ENCODE data around the gene VBP1.
"Not testable (repeated sequence)": the region's sequence is repeated elsewhere in the genome, so short reads cannot be mapped to it uniquely, and the experiment has no call there.

The VBP1 gene

GRCh38 chrX:155237719-155238118 lies 21.5 kb downstream of the VBP1 start:
- H3K36me3 Mint-ChIP-seq = peaks cover 20% of the 10 kb centered on the region
- no peak for DNase-seq (ENCODE audit: low spot score in 2 of 2)
- ATAC-seq (ENCODE audit: low read depth) = no peak
- H3K4me3 Mint-ChIP-seq = no peak overlapping the region
- H3K27ac Mint-ChIP-seq = peak overlapping the region; percentile 70
- no peaks in the 10 kb centered on the region for H3K9me3 Mint-ChIP-seq
- no peaks in the 10 kb centered on the region for H3K27me3 Mint-ChIP-seq
- peaks cover 4% of the 10 kb centered on the region for H3K4me1 Mint-ChIP-seq

GRCh38 chrX:155242300-155242699 lies 26.0 kb downstream of the VBP1 start:
- Mint-ChIP-seq H3K4me3 (no peak overlapping the region), H3K36me3 (peaks cover 10% of the 10 kb centered on the region), H3K27me3 (no peaks in the 10 kb centered on the region), H3K4me1 (peaks cover 6% of the 10 kb centered on the region), H3K27ac (no peak overlapping the region), H3K9me3 (no peaks in the 10 kb centered on the region)
- DNase-seq (ENCODE audit: low spot score in 2 of 2) (no peak), ATAC-seq (ENCODE audit: low read depth) (no peak)

- Mint-ChIP-seq H3K27ac (no peak overlapping the region), H3K27me3 (no peaks in the 10 kb centered on the region), H3K36me3 (no peaks in the 10 kb centered on the region), H3K9me3 (no peaks in the 10 kb centered on the region), H3K4me1 (peaks cover 6% of the 10 kb centered on the region), H3K4me3 (no peak overlapping the region)
- DNase-seq (ENCODE audit: low spot score in 2 of 2) (no peak), ATAC-seq (ENCODE audit: low read depth) (no peak)
Observed at GRCh38 chrX:155246748-155247147, 30.5 kb downstream of the VBP1 start.

DNA sequence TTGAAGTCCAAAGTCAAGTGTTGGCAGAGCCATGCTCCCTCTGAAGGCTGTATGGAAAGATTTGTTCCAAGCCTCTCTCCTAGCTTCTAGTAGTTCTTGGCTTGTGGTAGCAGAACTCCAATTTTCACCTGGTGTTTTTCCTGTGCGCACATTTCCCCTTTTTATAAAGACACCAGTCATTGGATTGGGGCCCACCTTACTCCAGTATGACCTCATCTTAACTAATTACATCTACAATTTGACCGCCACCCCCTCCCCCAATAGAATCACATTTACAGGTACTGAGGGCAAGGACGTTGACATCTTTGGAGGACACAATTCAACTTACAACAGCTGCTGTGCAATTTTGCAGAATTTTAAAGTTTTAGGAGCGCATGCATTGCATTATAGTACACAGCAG lies 31.2 kb downstream of the VBP1 start:
- no peaks in the 10 kb centered on the region for H3K36me3 Mint-ChIP-seq
- H3K4me1 Mint-ChIP-seq = peaks cover 6% of the 10 kb centered on the region
- no peaks in the 10 kb centered on the region for H3K27me3 Mint-ChIP-seq
- no peaks in the 10 kb centered on the region for H3K9me3 Mint-ChIP-seq
- no peak overlapping the region for H3K4me3 Mint-ChIP-seq
- H3K27ac Mint-ChIP-seq = no peak overlapping the region
- DNase-seq (ENCODE audit: low spot score in 2 of 2) (no peak), ATAC-seq (ENCODE audit: low read depth) (no peak)

DNA sequence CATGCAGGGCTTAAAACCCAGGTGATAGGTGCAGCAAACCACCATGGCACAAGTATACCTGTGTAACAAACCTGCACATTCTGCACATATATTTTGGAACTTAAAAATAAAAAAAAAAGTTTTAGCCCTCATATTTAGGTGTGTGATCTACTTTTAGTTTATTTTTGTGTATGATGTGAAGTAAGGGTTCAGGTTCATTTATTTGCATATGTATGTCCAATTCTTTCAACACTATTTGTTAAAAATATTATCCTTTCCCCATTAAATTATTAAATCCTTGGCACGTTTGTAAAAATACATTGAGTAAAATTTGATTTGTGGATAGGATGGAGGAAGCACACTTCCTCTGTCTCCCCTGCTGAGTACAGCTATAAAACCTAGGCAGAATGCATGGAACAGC lies 35.1 kb downstream of the VBP1 start:
- no peak overlapping the region for H3K27ac Mint-ChIP-seq
- H3K9me3 Mint-ChIP-seq = no peaks in the 10 kb centered on the region
- no peaks in the 10 kb centered on the region for H3K36me3 Mint-ChIP-seq
- peaks cover 6% of the 10 kb centered on the region for H3K4me1 Mint-ChIP-seq
- no peak for ATAC-seq (ENCODE audit: low read depth)
- DNase-seq (ENCODE audit: low spot score in 2 of 2) = no peak
- no peaks in the 10 kb centered on the region for H3K27me3 Mint-ChIP-seq
- H3K4me3 Mint-ChIP-seq = no peak overlapping the region

- Mint-ChIP-seq H3K27ac (no peak overlapping the region), H3K9me3 (no peaks in the 10 kb centered on the region)
Observed at GRCh38 chrX:155259752-155260151, 43.5 kb downstream of the VBP1 start.

DNA sequence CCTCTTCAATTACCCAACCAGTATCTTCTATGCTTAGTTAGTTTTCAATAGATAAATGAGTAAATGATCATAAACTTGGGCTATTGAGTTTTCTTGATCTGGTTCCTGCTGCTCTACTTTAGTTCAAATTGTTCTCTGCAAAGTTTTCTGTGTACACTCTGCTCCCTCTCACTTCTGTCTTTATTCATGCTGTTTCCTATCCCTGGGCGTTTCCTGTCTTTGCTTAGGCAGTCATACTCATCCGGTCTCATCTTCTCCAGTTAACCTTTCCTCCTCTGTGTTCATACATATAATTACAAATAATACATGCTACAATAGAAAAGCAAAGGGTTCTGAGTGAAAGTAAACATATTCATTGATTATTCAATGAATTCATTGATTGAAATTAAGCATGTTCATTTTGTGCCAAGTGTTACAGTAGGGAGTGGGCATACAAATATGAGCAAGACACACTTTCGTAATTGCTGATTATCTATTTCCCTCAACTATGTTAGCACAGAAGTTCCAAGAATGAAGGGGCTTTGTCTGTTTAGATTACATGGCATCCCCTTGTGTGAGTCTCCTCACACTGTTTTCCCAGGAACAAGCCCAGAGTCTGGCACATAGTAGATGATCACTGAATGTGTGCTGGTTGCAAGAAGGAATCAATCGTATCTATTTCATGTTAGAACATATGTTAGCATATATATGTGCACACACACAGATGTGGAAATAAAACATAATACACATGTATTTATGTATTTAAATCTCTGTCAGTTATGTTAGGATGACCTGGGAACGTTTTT lies 46.9 kb downstream of the VBP1 start:
- Mint-ChIP-seq H3K4me1 (peaks cover 8% of the 10 kb centered on the region), H3K4me3 (peak overlapping the region; percentile 90), H3K27ac (peak overlapping the region; percentile 87), H3K27me3 (no peaks in the 10 kb centered on the region), H3K36me3 (peaks cover 4% of the 10 kb centered on the region), H3K9me3 (no peaks in the 10 kb centered on the region)
- no peak for ATAC-seq (ENCODE audit: low read depth)
- no peak for DNase-seq (ENCODE audit: low spot score in 2 of 2)

More at GRCh38 chrX:155259752-155260151, 43.5 kb downstream of the VBP1 start:
- H3K4me3 Mint-ChIP-seq = no peak overlapping the region
- no peaks in the 10 kb centered on the region for H3K27me3 Mint-ChIP-seq
- DNase-seq (ENCODE audit: low spot score in 2 of 2) = no peak
- H3K36me3 Mint-ChIP-seq = peaks cover 4% of the 10 kb centered on the region
- peaks cover 10% of the 10 kb centered on the region for H3K4me1 Mint-ChIP-seq
- no peak for ATAC-seq (ENCODE audit: low read depth)

GRCh38 chrX:155263854-155264628 lies 47.8 kb downstream of the VBP1 start, which contains the start of gene RAB39B:
TSS of gene RAB39B (minus strand) at chrX:155264491. CDS start at chrX:155264288, 203 bp downstream.
- Mint-ChIP-seq H3K27ac (peak within 1 kb of the TSS; percentile 87), H3K4me1 (peaks cover 8% of the 10 kb centered on the region), H3K9me3 (no peaks in the 10 kb centered on the region), H3K4me3 (peak within 1 kb of the TSS; percentile 90), H3K27me3 (no peaks in the 10 kb centered on the region), H3K36me3 (peaks cover 4% of the 10 kb centered on the region)
- peak; percentile 36 to 54 for DNase-seq (ENCODE audit: low spot score in 2 of 2)
- peak; percentile 90 for ATAC-seq (ENCODE audit: low read depth)

DNA sequence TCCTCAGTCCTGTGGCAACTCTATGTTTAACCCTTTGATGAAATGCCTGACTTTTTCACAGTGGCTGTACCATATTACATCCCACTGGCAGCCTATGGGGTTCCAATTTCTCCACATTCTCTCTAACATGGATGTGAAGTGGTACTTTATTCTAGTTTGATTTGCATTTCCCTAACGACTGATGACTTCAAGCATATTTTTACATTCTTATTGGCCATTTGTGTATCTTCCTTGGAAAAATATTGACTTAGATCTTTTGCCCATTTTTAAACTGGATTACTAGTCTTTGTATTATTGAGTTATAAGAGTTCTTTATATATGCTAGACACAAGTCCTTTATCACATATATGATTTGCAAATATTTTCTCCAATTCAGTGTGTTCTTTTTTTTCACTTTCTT lies 50.2 kb downstream of the VBP1 start:
- ATAC-seq (ENCODE audit: low read depth) (no peak), DNase-seq (ENCODE audit: low spot score in 2 of 2) (no peak)
- H3K27ac Mint-ChIP-seq = no peak overlapping the region
- H3K36me3 Mint-ChIP-seq = no peaks in the 10 kb centered on the region
- H3K4me1 Mint-ChIP-seq = peaks cover 8% of the 10 kb centered on the region
- no peaks in the 10 kb centered on the region for H3K27me3 Mint-ChIP-seq
- no peak overlapping the region for H3K4me3 Mint-ChIP-seq
- H3K9me3 Mint-ChIP-seq = no peaks in the 10 kb centered on the region

GRCh38 chrX:155267995-155268394 lies 51.7 kb downstream of the VBP1 start:
- H3K4me1 Mint-ChIP-seq; H3K4me3 Mint-ChIP-seq; H3K9me3 Mint-ChIP-seq; ATAC-seq (ENCODE audit: low read depth); DNase-seq (ENCODE audit: low spot score in 2 of 2); H3K27ac Mint-ChIP-seq; H3K36me3 Mint-ChIP-seq; H3K27me3 Mint-ChIP-seq: not testable (repeated sequence)

GRCh38 chrX:155270969-155271368 lies 54.7 kb downstream of the VBP1 start:
- ATAC-seq (ENCODE audit: low read depth) = no peak
- Mint-ChIP-seq H3K4me3 (no peak overlapping the region), H3K36me3 (no peaks in the 10 kb centered on the region), H3K27ac (no peak overlapping the region), H3K4me1 (no peaks in the 10 kb centered on the region), H3K9me3 (no peaks in the 10 kb centered on the region), H3K27me3 (no peaks in the 10 kb centered on the region)
- no peak for DNase-seq (ENCODE audit: low spot score in 2 of 2)

DNA sequence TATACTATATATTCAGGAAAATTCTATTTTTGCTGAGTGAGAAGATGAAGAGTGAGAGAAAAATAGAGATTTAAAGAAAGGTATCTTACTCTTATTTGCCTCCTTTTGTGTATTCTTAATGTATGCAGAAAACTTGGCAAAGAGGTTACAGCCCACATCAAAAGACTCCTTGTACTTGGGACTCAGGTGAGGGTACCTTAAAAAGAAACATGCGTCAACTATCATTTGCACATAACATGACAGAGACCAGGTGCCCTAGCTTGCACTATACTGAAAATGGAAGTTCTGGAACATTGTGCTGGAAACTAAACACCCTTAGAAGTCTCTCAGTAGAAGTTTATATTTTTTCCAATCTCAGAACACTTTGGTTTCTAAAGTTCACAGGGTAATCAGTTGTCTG lies 63.6 kb downstream of the VBP1 start:
- Mint-ChIP-seq H3K36me3 (peaks cover 2% of the 10 kb centered on the region), H3K27me3 (no peaks in the 10 kb centered on the region), H3K27ac (no peak overlapping the region), H3K9me3 (peaks cover 2% of the 10 kb centered on the region), H3K4me1 (no peaks in the 10 kb centered on the region), H3K4me3 (no peak overlapping the region)
- ATAC-seq (ENCODE audit: low read depth) (no peak), DNase-seq (ENCODE audit: low spot score in 2 of 2) (no peak)
